A549 (cell line): ENCODE measurements around the gene FMO4.

Experiments used
- CTCF ChIP-seq: fragments of >200 bp; sonication (Bioruptor Twin); formaldehyde crosslinking; IDR thresholded peaks from 3 replicates; pipeline ENCODE4 v1.5.1; 2016
- ELK1 ChIP-seq: fragments of 150-350 bp; IDR thresholded peaks from 2 replicates; pipeline ENCODE4 v1.6.1; 2014; ENCODE audit warnings: low read depth, mild to moderate bottlenecking, low read length
- MAX ChIP-seq: IDR thresholded peaks from 2 replicates; pipeline ENCODE4 v1.6.1; 2012
- NFE2L2 ChIP-seq: fragments of 150-350 bp; conservative IDR thresholded peaks from 2 replicates; pipeline ENCODE4 v1.6.1; 2014; ENCODE audit warnings: low read length
- PHF8 ChIP-seq: fragments of 200-600 bp; sonication (generic); IDR thresholded peaks from 2 replicates; pipeline ENCODE4 v1.6.1; 2016; ENCODE audit warnings: low read depth, mild to moderate bottlenecking, antibody characterized with exemption, moderate library complexity, borderline replicate concordance
- POLR2A ChIP-seq: IDR thresholded peaks from 2 replicates; pipeline ENCODE4 v1.6.1; 2012; ENCODE audit warnings: mild to moderate bottlenecking, low read length
- REST ChIP-seq: fragments of 200-600 bp; sonication (generic); IDR thresholded peaks from 2 replicates; pipeline ENCODE4 v1.6.1; 2016; ENCODE audit warnings: antibody characterized with exemption, mild to moderate bottlenecking, moderate library complexity
- SMC3 ChIP-seq: fragments of >200 bp; sonication (Bioruptor Twin); formaldehyde crosslinking; IDR thresholded peaks from 3 replicates; pipeline ENCODE4 v1.6.1; 2018; ENCODE audit warnings: inconsistent platforms
- TP53 ChIP-seq: fragments of 250-450 bp; sonication (Bioruptor Pico); IDR thresholded peaks from 2 replicates; pipeline ENCODE4 v1.5.0; 2021; ENCODE audit warnings: mild to moderate bottlenecking, moderate library complexity

GRCh38 chr1:171350594-171350993 lies 36.6 kb downstream of the FMO4 start:
- no peak for TF ChIP-seq REST
- TF ChIP-seq CTCF, result no peak
- TF ChIP-seq TP53 (CRISPR knock-in tag), result no peak
- TF ChIP-seq MAX, result no peak
- no peak for TF ChIP-seq NFE2L2
- no peak for TF ChIP-seq SMC3
- TF ChIP-seq ELK1, result no peak
- no peak for TF ChIP-seq POLR2A
- no peak for TF ChIP-seq PHF8
